OCI-LY3 (cell line): ENCODE measurements around the gene CPTP.

Source experiments
- H2AFZ ChIP-seq: fragments of 200-600, 300-600 bp; shearing (Covaris generic); 2 replicates; pipeline ENCODE4 v1.6.0; 2014; ENCODE audit warnings: antibody characterized with exemption, low read depth, low read length
- H3K27ac ChIP-seq: fragments of 200-600, 300-600 bp; sonication (generic); 2 replicates; pipeline ENCODE4 v1.5.1; 2014; ENCODE audit warnings: mild to moderate bottlenecking, low read length, moderate library complexity, mixed read lengths
- H3K27me3 ChIP-seq: fragments of 200-600, 300-600 bp; sonication (generic); 2 replicates; pipeline ENCODE4 v1.6.1; 2014; ENCODE audit warnings: low read depth, low read length, mixed read lengths
- H3K36me3 ChIP-seq: fragments of 200-600, 300-600 bp; sonication (generic); replicated peaks from 2 replicates; pipeline ENCODE3; 2014; ENCODE audit warnings: low read depth, low read length, mixed read lengths
- H3K4me1 ChIP-seq: fragments of 300-600, 200-600 bp; sonication (generic); 2 replicates; pipeline ENCODE4 v1.6.1; 2014; ENCODE audit warnings: low read length, mixed read lengths
- H3K4me2 ChIP-seq: fragments of 200-600, 300-600 bp; sonication (generic); 2 replicates; pipeline ENCODE4 v1.6.1; 2014; ENCODE audit warnings: low read length, mixed read lengths
- H3K4me3 ChIP-seq: fragments of 300-600, 200-600 bp; sonication (generic); 2 replicates; pipeline ENCODE4 v1.5.1; 2014; ENCODE audit warnings: antibody characterized with exemption, mild to moderate bottlenecking, low read length, moderate library complexity
- H3K79me2 ChIP-seq: fragments of 300-600, 200-600 bp; shearing (Covaris generic); 2 replicates; pipeline ENCODE4 v1.6.1; 2014; ENCODE audit warnings: mild to moderate bottlenecking, low read length, mixed read lengths
- H3K9ac ChIP-seq: fragments of 300-600, 200-600 bp; shearing (Covaris generic); 2 replicates; pipeline ENCODE4 v1.6.0; 2014; ENCODE audit warnings: mild to moderate bottlenecking, low read length, moderate library complexity
- H3K9me3 ChIP-seq: fragments of 200-600, 300-600 bp; shearing (Covaris generic); 2 replicates; pipeline ENCODE4 v1.6.1; 2014; ENCODE audit warnings: low read length, mixed read lengths; ENCODE audit not compliant: insufficient read depth
- H4K20me1 ChIP-seq: fragments of 200-600, 300-600 bp; sonication (generic); 2 replicates; pipeline ENCODE4 v1.6.1; 2016; ENCODE audit warnings: low read length, mixed read lengths; ENCODE audit not compliant: insufficient read depth
- EZH2phosphoT487 ChIP-seq: fragments of 200-600 bp; shearing (Covaris generic); IDR thresholded peaks from 2 replicates; pipeline ENCODE4 v1.6.1; 2018; ENCODE audit warnings: antibody characterized with exemption, mixed run types, low read depth
- TF ChIP-seq, protein P1 (sequence below): fragments of 200-600, 300-600 bp; sonication (generic); IDR thresholded peaks from 2 replicates; pipeline ENCODE4 v1.5.1; 2014; ENCODE audit warnings: antibody characterized with exemption, low read length, low read depth

Gene CPTP

DNA sequence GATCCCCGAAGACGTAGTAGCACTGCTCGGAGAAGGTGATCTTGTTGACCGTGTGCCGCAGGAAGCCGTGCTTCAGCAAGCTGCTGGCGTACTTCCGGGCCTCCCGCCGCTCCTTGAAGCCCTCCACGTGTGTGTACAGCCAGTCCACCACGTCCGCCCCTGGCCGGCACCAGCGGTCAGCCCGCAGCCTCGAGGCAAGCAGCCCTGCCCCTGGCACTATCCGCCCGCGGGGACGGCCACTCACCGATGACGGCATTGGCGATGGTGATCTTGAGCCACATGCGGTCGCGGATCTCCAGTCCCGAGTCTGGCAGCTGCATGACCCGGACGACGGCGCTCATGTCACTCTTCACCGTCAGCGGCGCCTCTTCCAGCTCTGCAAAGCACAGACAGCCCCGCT is 13.7 kb downstream of the CPTP start:
- H3K27ac ChIP-seq: no peak overlapping the region
- TF ChIP-seq EZH2phosphoT487: no peak
- TF ChIP-seq, protein P1, sequence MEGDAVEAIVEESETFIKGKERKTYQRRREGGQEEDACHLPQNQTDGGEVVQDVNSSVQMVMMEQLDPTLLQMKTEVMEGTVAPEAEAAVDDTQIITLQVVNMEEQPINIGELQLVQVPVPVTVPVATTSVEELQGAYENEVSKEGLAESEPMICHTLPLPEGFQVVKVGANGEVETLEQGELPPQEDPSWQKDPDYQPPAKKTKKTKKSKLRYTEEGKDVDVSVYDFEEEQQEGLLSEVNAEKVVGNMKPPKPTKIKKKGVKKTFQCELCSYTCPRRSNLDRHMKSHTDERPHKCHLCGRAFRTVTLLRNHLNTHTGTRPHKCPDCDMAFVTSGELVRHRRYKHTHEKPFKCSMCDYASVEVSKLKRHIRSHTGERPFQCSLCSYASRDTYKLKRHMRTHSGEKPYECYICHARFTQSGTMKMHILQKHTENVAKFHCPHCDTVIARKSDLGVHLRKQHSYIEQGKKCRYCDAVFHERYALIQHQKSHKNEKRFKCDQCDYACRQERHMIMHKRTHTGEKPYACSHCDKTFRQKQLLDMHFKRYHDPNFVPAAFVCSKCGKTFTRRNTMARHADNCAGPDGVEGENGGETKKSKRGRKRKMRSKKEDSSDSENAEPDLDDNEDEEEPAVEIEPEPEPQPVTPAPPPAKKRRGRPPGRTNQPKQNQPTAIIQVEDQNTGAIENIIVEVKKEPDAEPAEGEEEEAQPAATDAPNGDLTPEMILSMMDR: no peak
- peaks cover under 1% of the 10 kb centered on the region; the same call in 1 of the 2 replicates for H3K79me2 ChIP-seq
- no peak overlapping the region for H2AFZ ChIP-seq
- H3K9me3 ChIP-seq: no peaks in the 10 kb centered on the region
- H3K36me3 ChIP-seq: peaks cover 12% of the 10 kb centered on the region
- H3K27me3 ChIP-seq: no peaks in the 10 kb centered on the region
- H3K4me1 ChIP-seq: no peaks in the 10 kb centered on the region
- no peak overlapping the region for H3K9ac ChIP-seq
- H3K4me3 ChIP-seq: no peak overlapping the region
- no peak overlapping the region for H3K4me2 ChIP-seq
- H4K20me1 ChIP-seq: 0 out of 2 replicates have a peak, but pooled peaks cover 7% of the 10 kb centered on the region

DNA sequence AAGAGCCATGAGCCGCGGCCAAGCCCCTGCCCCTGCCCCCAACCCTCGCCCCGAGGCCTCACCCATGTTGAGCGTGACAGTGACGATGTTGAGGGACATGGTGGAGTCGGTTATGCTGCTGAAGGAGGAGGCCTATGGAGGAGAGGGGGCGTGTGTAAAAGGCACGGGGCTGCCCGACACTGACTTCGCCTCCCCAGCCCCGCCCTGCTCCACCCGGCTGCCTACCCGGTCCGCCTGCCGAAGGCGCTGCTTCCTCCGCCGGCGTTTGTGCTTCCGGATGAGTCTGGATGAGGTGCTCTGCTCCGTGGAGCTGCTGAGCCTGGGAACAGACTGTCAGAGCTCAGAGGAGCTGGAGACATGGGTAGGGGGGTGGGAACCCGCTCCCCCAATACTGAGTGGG is 15.6 kb downstream of the CPTP start:
- peaks cover 12% of the 10 kb centered on the region for H3K36me3 ChIP-seq
- H3K4me1 ChIP-seq: no peaks in the 10 kb centered on the region
- TF ChIP-seq EZH2phosphoT487: no peak
- TF ChIP-seq, protein P1: no peak
- H3K27me3 ChIP-seq: no peaks in the 10 kb centered on the region
- no peak overlapping the region for H3K4me3 ChIP-seq
- no peak overlapping the region for H3K27ac ChIP-seq
- peaks cover 17% of the 10 kb centered on the region; the same call in 1 of the 2 replicates for H4K20me1 ChIP-seq
- H2AFZ ChIP-seq: no peak overlapping the region
- no peak overlapping the region for H3K4me2 ChIP-seq
- H3K9ac ChIP-seq: no peak overlapping the region
- H3K9me3 ChIP-seq: no peaks in the 10 kb centered on the region
- H3K79me2 ChIP-seq: peaks cover 18% of the 10 kb centered on the region; the same call in 1 of the 2 replicates

DNA sequence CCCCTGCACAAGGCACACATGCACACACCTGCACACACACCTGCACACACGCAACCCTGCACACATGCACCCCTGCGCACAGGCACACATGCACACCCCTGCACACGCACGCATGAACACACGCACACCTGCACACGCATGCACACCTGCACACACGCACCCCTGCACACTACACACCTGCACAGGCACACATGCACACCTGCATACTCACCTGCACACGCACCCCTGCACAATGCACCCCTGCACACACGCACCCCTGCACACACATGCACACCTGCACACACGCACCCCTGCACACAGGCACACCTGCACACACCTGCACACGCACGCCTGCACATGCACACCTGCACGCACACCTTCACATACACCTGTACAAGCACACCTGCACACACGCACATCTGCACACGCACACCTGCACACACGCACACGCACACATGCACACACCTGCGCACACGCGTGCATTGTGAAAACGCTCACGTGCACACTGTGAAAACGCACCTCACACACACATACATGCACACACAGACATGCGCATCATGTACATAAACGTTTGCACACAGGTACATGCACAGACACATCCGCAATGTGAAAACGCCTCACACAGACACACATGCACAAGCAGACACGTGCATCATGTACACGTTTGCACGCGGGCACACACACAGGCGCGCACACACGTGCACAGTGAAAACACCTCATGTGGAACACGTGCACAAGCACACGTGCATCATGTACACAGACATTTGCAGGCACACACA is 16.4 kb downstream of the CPTP start:
- no peaks in the 10 kb centered on the region for H3K27me3 ChIP-seq
- no peak overlapping the region for H2AFZ ChIP-seq
- no peak overlapping the region for H3K4me2 ChIP-seq
- no peak overlapping the region for H3K4me3 ChIP-seq
- no peak overlapping the region for H3K9ac ChIP-seq
- peaks cover 21% of the 10 kb centered on the region; the same call in 1 of the 2 replicates for H4K20me1 ChIP-seq
- peaks cover 12% of the 10 kb centered on the region for H3K36me3 ChIP-seq
- H3K9me3 ChIP-seq: no peaks in the 10 kb centered on the region
- TF ChIP-seq EZH2phosphoT487: no peak
- TF ChIP-seq, protein P1: no peak
- peaks cover 26% of the 10 kb centered on the region for H3K79me2 ChIP-seq
- H3K27ac ChIP-seq: no peak overlapping the region
- H3K4me1 ChIP-seq: no peaks in the 10 kb centered on the region

DNA sequence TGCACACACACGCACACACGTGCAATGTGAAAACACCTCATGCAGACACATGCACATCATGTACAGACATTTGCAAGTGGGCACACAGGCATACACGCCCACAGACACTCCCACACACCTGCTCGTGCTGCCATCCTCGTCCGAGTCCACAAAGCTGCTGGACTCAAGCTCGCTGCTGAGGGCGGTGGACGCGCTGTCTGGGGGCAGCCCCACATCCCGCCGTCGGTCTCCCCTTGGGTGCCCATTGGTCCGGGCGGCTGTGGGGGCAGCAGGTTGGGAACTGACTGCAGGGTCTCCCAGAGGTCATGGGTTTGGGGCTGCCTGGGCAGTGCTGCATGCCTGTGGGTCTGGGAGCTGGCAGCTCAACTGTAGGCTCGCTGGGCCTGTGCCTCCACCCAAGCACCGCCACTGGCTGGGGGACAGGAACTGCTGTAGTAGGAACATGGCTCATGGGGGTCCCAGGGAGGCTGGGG is 17.0 kb downstream of the CPTP start:
- Histone ChIP-seq H3K36me3 (peaks cover 12% of the 10 kb centered on the region), H3K79me2 (peaks cover 32% of the 10 kb centered on the region), H4K20me1 (peaks cover 27% of the 10 kb centered on the region; the same call in 1 of the 2 replicates), H3K4me1 (no peaks in the 10 kb centered on the region), H3K9me3 (no peaks in the 10 kb centered on the region), H3K27ac (no peak overlapping the region), H3K9ac (no peak overlapping the region), H3K4me3 (no peak overlapping the region), H3K4me2 (no peak overlapping the region), H3K27me3 (no peaks in the 10 kb centered on the region), H2AFZ (no peak overlapping the region)
- TF ChIP-seq EZH2phosphoT487: no peak
- TF ChIP-seq, protein P1: no peak
